Trophoblast cell (in vitro differentiated cells and primary cell): Measurements from ENCODE around the gene DYNC2H1.
A peak's percentile ranks its signal among the peaks of the same experiment; 100 is the strongest.

Experiments used
- DNase-seq, 2 donors: peaks; one replicate each; pipeline ENCODE4 v3.0.0-alpha.2; 2016
- H2AFZ ChIP-seq: 2 replicates; pipeline ENCODE4 v1.6.1; 2013; ENCODE audit warnings: low read length, moderate library complexity, mild to moderate bottlenecking; ENCODE audit not compliant: insufficient read depth, poor library complexity
- H2AK5ac ChIP-seq: 2 replicates; pipeline ENCODE4 v1.6.1; 2013; ENCODE audit warnings: mild to moderate bottlenecking, low read length
- H2BK120ac ChIP-seq: 2 replicates; pipeline ENCODE4 v1.6.1; 2013; ENCODE audit warnings: low read length, mild to moderate bottlenecking, moderate library complexity; ENCODE audit not compliant: insufficient read depth, poor library complexity
- H2BK12ac ChIP-seq: 2 replicates; pipeline ENCODE4 v1.6.1; 2013; ENCODE audit warnings: mild to moderate bottlenecking, low read length, moderate library complexity
- H2BK5ac ChIP-seq: 2 replicates; pipeline ENCODE4 v1.6.1; 2013; ENCODE audit warnings: low read length, low read depth, moderate library complexity, mild to moderate bottlenecking; ENCODE audit not compliant: poor library complexity
- H3K14ac ChIP-seq: 2 replicates; pipeline ENCODE4 v1.6.1; 2013; ENCODE audit warnings: mild to moderate bottlenecking, low read length
- H3K18ac ChIP-seq: 2 replicates; pipeline ENCODE4 v1.6.1; 2013; ENCODE audit warnings: mild to moderate bottlenecking, low read length
- H3K23ac ChIP-seq: 2 replicates; pipeline ENCODE4 v1.6.1; 2013; ENCODE audit warnings: low read length
- H3K27ac ChIP-seq: 2 replicates; pipeline ENCODE4 v1.5.1; 2013; ENCODE audit warnings: low read depth, mild to moderate bottlenecking, inconsistent platforms, low read length, moderate library complexity
- H3K27me3 ChIP-seq: 2 replicates; pipeline ENCODE4 v1.6.1; 2013; ENCODE audit warnings: inconsistent platforms, mild to moderate bottlenecking, low read length, moderate library complexity; ENCODE audit not compliant: insufficient read depth
- H3K36me3 ChIP-seq, 2 experiments: 1 replicate in 1 of 2; 2 replicates in 1 of 2; pipeline ENCODE4 v1.6.1; 2013; ENCODE audit warnings: low read length in 2 of 2, mild to moderate bottlenecking in 2 of 2, moderate library complexity in 1 of 2; ENCODE audit not compliant: insufficient read depth in 2 of 2, control insufficient read depth in 1 of 2
- H3K4ac ChIP-seq: 2 replicates; pipeline ENCODE4 v1.6.1; 2013; ENCODE audit warnings: low read depth, mild to moderate bottlenecking, low read length, moderate library complexity
- H3K4me1 ChIP-seq, 2 experiments: 1 replicate in 1 of 2; 2 replicates in 1 of 2; pipeline ENCODE4 v1.6.1; 2013; ENCODE audit warnings: low read length in 2 of 2, mild to moderate bottlenecking in 2 of 2, moderate library complexity in 1 of 2; ENCODE audit not compliant: insufficient read depth in 2 of 2, control insufficient read depth in 1 of 2
- H3K4me2 ChIP-seq: 2 replicates; pipeline ENCODE4 v1.6.1; 2013; ENCODE audit warnings: inconsistent platforms, mild to moderate bottlenecking, low read length, moderate library complexity
- H3K4me3 ChIP-seq: 2 replicates; pipeline ENCODE4 v1.5.1; 2013; ENCODE audit warnings: mild to moderate bottlenecking, low read depth, low read length, inconsistent platforms
- H3K79me1 ChIP-seq: one replicate; pipeline ENCODE4 v1.6.1; 2013; ENCODE audit warnings: low read length
- H3K79me2 ChIP-seq: 2 replicates; pipeline ENCODE4 v1.6.1; 2013; ENCODE audit warnings: low read length, mild to moderate bottlenecking; ENCODE audit not compliant: control insufficient read depth, insufficient read depth, poor library complexity
- H3K9ac ChIP-seq: 2 replicates; pipeline ENCODE4 v1.6.1; 2013; ENCODE audit warnings: mild to moderate bottlenecking, low read length
- H3K9me3 ChIP-seq: 2 replicates; pipeline ENCODE4 v1.6.1; 2013; ENCODE audit warnings: low read depth, mild to moderate bottlenecking, control low read depth, inconsistent platforms, low read length; ENCODE audit not compliant: insufficient read depth
- H4K12ac ChIP-seq: 2 replicates; pipeline ENCODE4 v1.6.1; 2013; ENCODE audit warnings: low read depth, mild to moderate bottlenecking, low read length, moderate library complexity
- H4K8ac ChIP-seq: 2 replicates; pipeline ENCODE4 v1.6.1; 2013; ENCODE audit warnings: low read depth, mild to moderate bottlenecking, low read length, moderate library complexity
- H4K91ac ChIP-seq: one replicate; pipeline ENCODE4 v1.6.1; 2013; ENCODE audit warnings: low read depth, mild to moderate bottlenecking, low read length, moderate library complexity
- WGBS: extraction: QIAGEN DNeasy Blood & Tissue Kit; methylation state at CpG from one replicate; pipeline ENCODE4 v1.1.7; 2013; ENCODE audit warnings: missing lambda C conversion rate; ENCODE audit not compliant: insufficient read length, insufficient coverage; ENCODE audit errors: extremely low coverage; 5-methylcytosine and 5-hydroxymethylcytosine counted together

Gene DYNC2H1

GRCh38 chr11:103358251-103358650, 249.0 kb downstream of the DYNC2H1 start:
- H3K4me2 ChIP-seq: no peak overlapping the region
- H3K4ac ChIP-seq: no peak overlapping the region
- no peak overlapping the region for H3K23ac ChIP-seq
- H4K8ac ChIP-seq: no peak overlapping the region
- H3K9me3 ChIP-seq: no peaks in the 10 kb centered on the region
- H3K79me1 ChIP-seq: no peaks in the 10 kb centered on the region
- no peak overlapping the region for H3K9ac ChIP-seq
- peak; percentile 47 to 72 for DNase-seq
- no peaks in the 10 kb centered on the region for H3K36me3 ChIP-seq
- no peak overlapping the region for H3K18ac ChIP-seq
- WGBS: no CpG with 5 or more reads among the region's 2 CpGs
- H4K91ac ChIP-seq: no peak overlapping the region
- H3K4me1 ChIP-seq: no peaks in the 10 kb centered on the region
- no peak overlapping the region for H2AK5ac ChIP-seq
- no peak overlapping the region for H2BK12ac ChIP-seq
- no peak overlapping the region for H3K14ac ChIP-seq
- no peaks in the 10 kb centered on the region for H3K79me2 ChIP-seq
- no peak overlapping the region for H3K4me3 ChIP-seq
- no peak overlapping the region for H3K27ac ChIP-seq
- H2AFZ ChIP-seq: no peak overlapping the region
- no peaks in the 10 kb centered on the region for H3K27me3 ChIP-seq
- no peak overlapping the region for H2BK5ac ChIP-seq
- no peak overlapping the region for H4K12ac ChIP-seq
- H2BK120ac ChIP-seq: no peak overlapping the region

- no peaks in the 10 kb centered on the region for H3K79me1 ChIP-seq
- H3K18ac ChIP-seq: no peak overlapping the region
- WGBS: no CpG with 5 or more reads among the region's 4 CpGs
- H3K4me1 ChIP-seq: no peaks in the 10 kb centered on the region
- H2AFZ ChIP-seq: no peak overlapping the region
- H3K27ac ChIP-seq: no peak overlapping the region
- no peak overlapping the region for H3K23ac ChIP-seq
- no peak overlapping the region for H2BK120ac ChIP-seq
- no peak overlapping the region for H4K91ac ChIP-seq
- H3K9me3 ChIP-seq: no peaks in the 10 kb centered on the region
- no peak overlapping the region for H3K4me3 ChIP-seq
- no peak overlapping the region for H3K4me2 ChIP-seq
- H3K27me3 ChIP-seq: no peaks in the 10 kb centered on the region
- H3K14ac ChIP-seq: no peak overlapping the region
- DNase-seq: peak in 1 of 2 donors; percentile 25
- no peak overlapping the region for H2AK5ac ChIP-seq
- H3K4ac ChIP-seq: no peak overlapping the region
- H4K12ac ChIP-seq: no peak overlapping the region
- H4K8ac ChIP-seq: no peak overlapping the region
- H2BK5ac ChIP-seq: no peak overlapping the region
- H3K36me3 ChIP-seq: no peaks in the 10 kb centered on the region
- H3K79me2 ChIP-seq: no peaks in the 10 kb centered on the region
- no peak overlapping the region for H2BK12ac ChIP-seq
- H3K9ac ChIP-seq: no peak overlapping the region
These were observed 250.0 kb downstream of the DYNC2H1 start for GRCh38 chr11:103359216-103359615.

GRCh38 chr11:103364687-103365086, 255.5 kb downstream of the DYNC2H1 start:
- Histone ChIP-seq H3K14ac (no peak overlapping the region), H4K8ac (no peak overlapping the region), H3K27ac (no peak overlapping the region), H3K4me3 (no peak overlapping the region), H3K9ac (no peak overlapping the region), H3K36me3 (no peaks in the 10 kb centered on the region), H4K91ac (no peak overlapping the region), H3K4ac (no peak overlapping the region), H2BK120ac (no peak overlapping the region), H3K4me1 (no peaks in the 10 kb centered on the region), H2BK12ac (no peak overlapping the region), H2AFZ (no peak overlapping the region), H2AK5ac (no peak overlapping the region), H3K9me3 (no peaks in the 10 kb centered on the region), H3K18ac (no peak overlapping the region), H3K4me2 (no peak overlapping the region), H2BK5ac (no peak overlapping the region), H3K79me2 (no peaks in the 10 kb centered on the region), H4K12ac (no peak overlapping the region), H3K27me3 (no peaks in the 10 kb centered on the region), H3K23ac (peak overlapping the region; percentile 54), H3K79me1 (no peaks in the 10 kb centered on the region)
- no CpG with 5 or more reads among the region's 1 CpG for WGBS
- no peak for DNase-seq

- Histone ChIP-seq H3K36me3 (no peaks in the 10 kb centered on the region), H3K27me3 (no peaks in the 10 kb centered on the region), H3K79me1 (no peaks in the 10 kb centered on the region), H3K9me3 (no peaks in the 10 kb centered on the region), H3K18ac (no peak overlapping the region), H3K4me1 (no peaks in the 10 kb centered on the region), H2BK120ac (no peak overlapping the region), H3K79me2 (no peaks in the 10 kb centered on the region), H2BK12ac (no peak overlapping the region), H2BK5ac (no peak overlapping the region), H3K23ac (no peak overlapping the region), H4K91ac (no peak overlapping the region), H4K12ac (no peak overlapping the region), H3K14ac (no peak overlapping the region), H3K27ac (no peak overlapping the region), H2AFZ (no peak overlapping the region), H3K4me3 (no peak overlapping the region), H4K8ac (no peak overlapping the region), H2AK5ac (no peak overlapping the region), H3K4ac (no peak overlapping the region), H3K4me2 (no peak overlapping the region), H3K9ac (no peak overlapping the region)
- WGBS: no CpG with 5 or more reads among the region's 3 CpGs
- no peak for DNase-seq
These were observed 258.4 kb downstream of the DYNC2H1 start for GRCh38 chr11:103367650-103368049.
